A172 (cell line): ENCODE data around the gene EFCAB8. TPM values are rescaled to one million over a fixed set of nuclear protein-coding genes. Genes with fewer than 3 reads are reported as not detected.
"Not testable (repeated sequence)": the region's sequence is repeated elsewhere in the genome, so short reads cannot be mapped to it uniquely, and the experiment has no call there.

ENCODE experiments used
- DNase-seq: peaks from one replicate; pipeline ENCODE4 v3.0.0-alpha.2; 2015; ENCODE audit warnings: low spot score
- total RNA-seq: library from RNA; depleted of rRNA; stranded (reverse); fragments of >200 nt; shearing (Covaris generic); gene quantifications from 2 replicates; pipeline ENCODE4 v1.2.3, GENCODE V29; 2014

EFCAB8 gene
- total RNA-seq, 1 experiment from 2014 or later = not detected

GRCh38 chr20:32972181-32973076 lies 113.7 kb downstream of the EFCAB8 start:
- DNase-seq = peak; percentile 53

- DNase-seq = no peak
These were observed 114.5 kb downstream of the EFCAB8 start for GRCh38 chr20:32973077-32973717.

DNA sequence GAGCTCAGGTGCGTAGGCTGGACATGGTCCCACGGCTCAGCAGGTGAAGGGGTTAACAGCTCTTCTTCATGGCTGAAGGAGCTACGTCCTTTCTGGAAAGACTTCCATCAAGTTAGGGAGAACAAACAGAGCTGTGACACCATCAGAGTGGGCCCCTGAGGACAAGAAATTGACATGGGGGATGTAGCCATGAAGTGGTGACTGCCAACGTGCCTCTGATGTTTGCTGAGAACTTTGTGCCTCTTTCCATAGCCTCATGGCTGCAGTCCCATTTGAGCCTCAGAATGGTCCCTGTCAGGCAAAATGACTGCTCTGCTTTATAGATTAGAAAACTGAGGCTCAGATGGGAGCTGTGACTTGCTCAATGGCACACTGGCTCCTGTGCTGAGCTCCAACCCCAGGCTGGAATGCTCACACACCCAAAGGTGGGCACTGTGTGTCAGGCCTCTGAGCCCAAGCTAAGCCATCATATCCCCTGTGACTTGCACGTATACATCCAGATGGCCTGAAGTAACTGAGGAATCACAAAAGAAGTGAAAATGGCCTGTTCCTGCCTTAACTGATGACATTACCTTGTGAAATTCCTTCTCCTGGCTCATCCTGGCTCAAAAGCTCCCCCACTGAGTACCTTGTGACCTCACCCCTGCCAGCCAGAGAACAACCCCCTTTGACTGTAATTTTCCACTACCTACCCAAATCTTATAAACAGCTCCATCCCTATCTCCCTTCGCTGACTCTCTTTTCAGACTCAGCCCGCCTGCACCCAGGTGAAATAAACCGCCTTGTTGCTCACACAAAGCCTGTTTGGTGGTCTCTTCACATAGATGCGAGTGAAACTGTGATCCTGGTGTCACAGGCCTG lies 115.7 kb downstream of the EFCAB8 start:
- DNase-seq = not testable (repeated sequence)

DNA sequence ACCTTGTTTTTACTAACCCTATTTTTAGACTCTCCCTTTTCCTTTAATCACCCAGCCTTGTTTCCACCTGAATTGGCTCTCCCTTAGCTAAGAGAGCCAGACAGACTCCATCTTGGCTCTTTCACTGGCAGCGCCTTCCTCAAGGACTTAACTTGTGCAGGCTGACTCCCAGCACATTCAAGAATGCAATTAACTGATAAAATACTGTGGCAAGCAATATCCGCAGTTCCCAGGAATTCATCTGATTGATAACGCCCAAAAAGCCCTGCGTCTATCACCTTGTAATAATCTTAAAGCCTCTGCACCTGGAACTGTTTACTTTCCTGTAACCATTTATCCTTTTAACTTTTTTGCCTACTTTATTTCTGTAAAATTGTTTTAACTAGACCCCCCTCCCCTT lies 116.4 kb downstream of the EFCAB8 start:
- DNase-seq = not testable (repeated sequence)

DNA sequence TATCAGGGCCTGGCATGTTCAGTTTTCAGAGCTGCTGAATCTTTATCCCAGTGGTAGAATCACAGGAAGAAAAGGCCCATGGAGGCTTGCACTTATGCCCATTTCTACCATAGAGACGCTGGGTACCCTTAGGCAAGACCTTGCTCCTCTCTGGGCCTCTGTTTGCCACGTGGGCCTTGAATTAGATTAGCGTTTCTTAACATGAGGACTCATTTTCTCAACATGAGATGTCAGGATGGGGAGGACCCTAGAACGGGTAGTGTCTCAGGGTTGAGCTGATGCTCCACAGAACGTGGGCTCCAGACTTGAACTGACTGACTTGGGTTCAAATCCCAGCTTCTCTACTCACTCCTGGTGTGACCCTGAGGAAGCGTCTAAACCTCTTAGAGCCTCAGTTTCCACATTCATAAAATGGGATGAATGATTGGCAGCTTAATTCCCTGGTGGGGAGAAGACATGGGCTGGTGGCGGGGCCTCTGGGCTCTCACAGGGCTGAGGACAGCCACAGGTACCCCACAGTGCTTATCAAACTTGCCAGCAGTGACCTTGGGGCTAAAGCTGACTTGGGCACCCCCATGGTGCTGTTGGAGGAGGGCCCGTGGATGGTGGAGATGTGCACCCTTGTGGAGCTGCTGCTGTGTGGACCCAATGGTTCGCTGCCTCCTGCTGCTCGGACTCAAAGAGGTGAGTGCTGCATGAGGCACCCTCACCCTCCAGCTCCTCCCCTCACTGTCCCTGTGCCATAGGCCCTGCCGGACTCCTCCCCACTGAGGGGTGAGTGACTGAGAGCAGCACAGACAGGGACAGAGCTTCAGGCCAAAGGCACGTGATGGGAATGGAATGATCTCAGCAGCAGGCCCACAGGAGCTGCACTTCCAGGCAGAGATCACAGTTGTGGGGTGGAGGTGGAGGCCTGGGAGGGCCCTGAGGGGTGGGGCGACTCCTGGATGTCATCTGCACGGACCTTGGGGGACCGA lies 117.3 kb downstream of the EFCAB8 start:
- DNase-seq = peak; percentile 45

- DNase-seq = no peak
These were observed 118.0 kb downstream of the EFCAB8 start for GRCh38 chr20:32976746-32977145.

GRCh38 chr20:32977281-32978008 lies 118.7 kb downstream of the EFCAB8 start:
- no peak for DNase-seq

DNA sequence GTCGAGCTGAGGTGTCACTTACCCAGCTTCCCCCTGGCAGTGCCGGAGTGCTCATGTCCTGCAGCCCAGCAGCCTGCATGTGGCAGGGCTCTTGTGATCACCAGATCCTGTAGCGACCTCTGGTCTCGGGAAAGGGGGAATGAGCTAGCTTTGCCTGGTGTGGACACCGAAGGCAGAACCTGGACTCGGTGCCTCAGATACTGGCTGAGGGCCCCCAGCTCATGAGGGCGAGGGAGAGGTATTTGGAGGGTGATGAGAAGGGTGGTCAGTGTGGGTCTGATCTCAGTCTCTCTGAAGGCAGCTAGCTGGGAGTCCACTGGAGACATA lies 119.2 kb downstream of the EFCAB8 start:
- DNase-seq = no peak

- no peak for DNase-seq
These were observed 120.7 kb downstream of the EFCAB8 start for GRCh38 chr20:32979201-32979998.

DNA sequence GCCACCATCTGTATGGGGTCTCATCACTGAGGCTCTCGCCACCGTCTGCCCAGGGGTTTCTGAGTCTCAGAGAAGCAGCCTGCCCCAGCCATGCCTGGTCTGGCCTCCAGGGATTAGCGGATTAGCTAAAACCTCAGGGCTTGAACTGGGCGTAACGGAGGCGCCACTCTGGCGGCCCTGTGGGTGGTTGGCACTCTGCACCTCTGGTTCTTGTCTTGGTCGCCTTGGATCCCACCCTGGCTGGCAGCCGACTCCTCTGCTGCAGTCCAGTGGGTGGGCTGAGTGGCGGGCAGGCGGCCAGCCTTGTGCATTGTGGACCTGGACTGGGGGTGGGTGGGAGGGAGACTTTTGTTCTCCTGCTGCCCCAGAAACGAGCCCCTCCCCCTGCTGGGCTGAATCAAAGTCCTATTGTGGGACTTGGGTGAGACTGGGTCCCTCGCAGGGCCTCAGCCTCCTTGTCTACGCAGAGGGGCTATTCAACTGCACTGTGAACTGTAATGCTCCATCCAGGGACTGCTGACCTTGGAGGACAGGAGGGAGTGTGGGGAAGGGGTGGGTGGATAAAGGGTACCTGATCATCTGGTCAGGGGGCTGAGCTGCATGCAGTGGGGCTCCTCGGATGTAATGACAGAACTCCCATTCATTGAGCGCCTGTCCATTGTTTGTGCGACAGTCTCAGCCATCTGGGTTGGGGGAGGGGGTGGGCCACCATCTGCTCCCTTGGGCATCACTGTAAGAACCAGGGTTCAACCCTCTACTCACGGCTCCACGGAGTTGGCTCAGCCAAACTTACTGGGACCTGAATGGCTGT lies 121.6 kb downstream of the EFCAB8 start:
- no peak for DNase-seq

GRCh38 chr20:32980990-32981389 lies 122.3 kb downstream of the EFCAB8 start:
- DNase-seq = no peak

DNA sequence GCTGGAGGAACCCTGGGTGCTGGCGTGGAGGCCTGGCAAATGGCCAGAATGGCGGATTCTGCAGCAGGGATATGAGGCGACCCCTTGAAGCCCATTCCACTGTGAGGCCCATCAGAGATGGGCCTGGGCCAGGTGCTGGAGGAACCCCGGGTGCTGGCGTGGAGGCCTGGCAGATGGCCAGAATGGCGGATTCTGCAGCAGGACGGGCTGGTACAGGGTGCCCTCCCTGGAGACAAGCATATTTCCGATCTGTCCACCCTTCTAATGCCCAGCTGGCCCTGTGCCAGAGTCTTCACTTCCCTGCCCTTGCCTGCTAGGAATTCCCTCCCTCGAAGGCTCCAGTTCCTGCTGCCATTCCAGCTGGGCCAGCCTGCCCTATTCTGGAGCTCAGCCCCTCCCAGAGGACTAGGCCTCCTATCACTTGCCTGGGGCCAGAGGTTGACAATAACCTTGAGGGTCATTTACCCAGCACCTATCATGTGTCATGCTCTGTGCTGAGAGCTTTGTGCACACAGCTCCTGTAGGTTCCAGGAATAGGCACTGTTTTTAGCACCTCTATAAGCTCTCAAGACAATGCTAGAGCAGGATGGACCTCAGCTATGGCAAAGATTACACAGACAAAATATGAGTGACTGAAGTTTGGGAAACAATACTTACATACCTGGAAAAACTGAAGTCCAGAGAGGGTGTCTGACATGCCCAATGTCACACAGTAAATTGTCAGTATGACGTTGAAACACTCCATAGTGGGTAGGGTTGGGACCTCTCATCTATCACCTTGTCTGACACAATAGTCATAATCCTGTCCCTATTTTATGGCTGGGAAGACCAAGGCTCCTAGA lies 124.1 kb downstream of the EFCAB8 start:
- DNase-seq = no peak

GRCh38 chr20:32983459-32984112 lies 124.9 kb downstream of the EFCAB8 start:
- DNase-seq = no peak

DNA sequence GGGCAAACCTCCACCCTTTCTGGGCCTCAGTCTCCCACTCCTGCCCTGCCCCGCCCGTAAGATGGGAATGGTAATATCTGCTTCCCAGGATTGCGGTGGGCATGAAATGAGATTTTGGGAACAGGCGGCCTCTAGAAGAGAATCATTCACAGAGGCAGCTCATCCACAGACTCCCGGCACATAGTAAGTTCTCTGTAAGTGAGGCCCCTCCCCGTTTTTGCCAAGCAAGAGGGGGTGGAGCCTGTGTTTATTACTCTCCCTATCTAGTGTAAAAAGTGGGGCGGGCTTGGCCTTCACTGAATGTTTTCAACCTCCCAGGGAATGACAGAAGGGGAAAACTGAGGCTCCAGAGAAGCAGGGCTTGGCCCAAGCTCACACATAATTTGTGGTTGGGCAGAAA lies 125.5 kb downstream of the EFCAB8 start:
- DNase-seq = no peak

DNA sequence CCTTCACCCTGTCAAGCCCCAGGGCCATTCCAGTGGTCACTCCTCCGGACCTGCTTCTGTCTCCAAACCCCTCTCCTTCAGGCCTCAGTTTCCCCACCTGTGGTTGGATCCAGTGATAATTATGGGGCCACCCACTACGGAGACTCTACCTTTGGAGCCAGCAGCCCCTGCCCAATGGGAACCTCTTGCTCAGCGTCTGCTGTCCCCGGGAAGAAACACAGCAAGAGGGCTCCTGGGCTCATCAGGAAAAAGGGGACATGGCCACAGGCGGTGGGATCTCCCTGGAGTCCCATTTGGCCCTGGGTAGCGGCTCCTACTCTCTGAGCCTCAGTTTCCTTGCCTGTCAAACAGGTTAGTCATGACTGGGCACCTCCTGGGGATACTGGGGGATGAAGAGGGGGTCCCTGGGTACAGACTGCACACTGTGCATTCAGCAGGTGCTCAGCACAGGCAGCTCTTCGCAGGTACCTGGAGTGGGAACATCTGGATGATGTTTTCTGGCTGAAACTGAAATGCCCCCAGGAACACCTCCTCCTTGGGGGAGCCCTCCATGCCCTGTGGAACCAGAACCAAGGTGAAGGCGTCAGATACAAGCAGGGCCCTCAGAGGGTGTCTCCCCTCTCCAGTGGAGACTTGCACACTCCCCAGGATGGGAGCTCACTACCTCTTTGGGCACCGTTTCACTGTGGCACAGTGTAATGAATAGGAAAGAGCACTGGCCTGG lies 126.1 kb downstream of the EFCAB8 start:
- no peak for DNase-seq

GRCh38 chr20:32985596-32985995 lies 126.9 kb downstream of the EFCAB8 start:
- DNase-seq = no peak
